UCSD-AML1 (cell line): ENCODE data around the gene CENATAC.
"Not testable (repeated sequence)": the region's sequence is repeated elsewhere in the genome, so short reads cannot be mapped to it uniquely, and the experiment has no call there.

Experiments
- DNase-seq: peaks from one replicate; lab custom pipeline; 2025; ENCODE audit not compliant: unreplicated experiment; lab: John Stamatoyannopoulos, UW

CENATAC gene

DNA sequence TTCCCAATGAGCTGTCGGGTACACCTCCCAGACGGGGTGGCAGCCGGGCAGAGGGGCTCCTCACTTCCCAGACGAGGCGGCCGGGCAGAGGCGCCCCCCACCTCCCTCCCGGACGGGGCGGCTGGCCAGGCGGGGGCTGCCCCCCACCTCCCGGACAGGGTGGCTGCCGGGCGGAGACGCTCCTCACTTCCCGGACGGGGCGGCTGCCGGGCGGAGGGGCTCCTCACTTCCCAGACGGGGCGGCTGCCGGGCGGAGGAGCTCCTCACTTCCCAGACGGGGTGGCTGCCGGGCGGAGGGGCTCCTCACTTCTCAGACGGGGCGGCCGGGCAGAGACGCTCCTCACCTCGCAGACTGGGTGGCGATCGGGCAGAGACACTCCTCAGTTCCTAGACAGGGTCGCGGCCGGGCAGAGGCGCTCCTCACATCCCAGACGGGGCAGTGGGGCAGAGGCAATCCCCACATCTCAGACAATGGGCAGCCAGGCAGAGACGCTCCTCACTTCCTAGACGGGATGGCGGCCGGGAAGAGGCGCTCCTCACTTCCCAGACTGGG is 6.4 kb upstream of the CENATAC start:
- DNase-seq: not testable (repeated sequence)

DNA sequence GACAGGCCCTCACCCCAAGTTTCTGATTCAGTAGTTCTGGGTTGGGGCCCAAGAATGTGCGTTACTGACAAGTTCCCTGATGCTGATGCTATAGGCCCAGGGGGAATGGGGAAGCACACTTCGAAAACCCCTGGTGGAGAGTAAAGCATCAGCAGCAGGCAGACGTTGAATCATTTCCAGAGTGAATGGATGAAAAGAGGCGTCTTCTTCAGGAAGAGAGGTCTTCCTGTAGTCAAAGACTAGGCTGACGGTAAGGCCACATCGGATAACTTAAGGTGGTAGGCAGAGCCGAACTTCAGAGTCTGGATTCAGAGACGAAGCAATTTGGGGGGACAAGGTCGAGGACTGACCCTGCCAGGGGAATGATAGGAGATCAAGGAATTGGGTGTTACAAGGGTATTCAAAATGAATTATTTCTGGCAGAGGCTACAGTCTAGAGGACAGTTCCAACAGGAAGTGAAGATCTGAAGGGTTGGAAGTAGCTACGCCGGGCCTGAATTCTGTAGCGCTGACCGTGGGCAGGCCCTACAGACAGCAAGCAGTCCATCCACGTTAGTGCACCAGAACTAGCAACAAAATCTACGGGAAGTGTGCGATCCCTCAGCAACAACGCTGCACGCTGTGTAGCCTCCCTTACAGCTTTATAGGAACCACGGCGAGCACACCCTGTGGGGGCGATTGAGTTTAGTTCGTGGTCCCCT is 862 bp upstream of the CENATAC start:
- peak; percentile 44 for DNase-seq

DNA sequence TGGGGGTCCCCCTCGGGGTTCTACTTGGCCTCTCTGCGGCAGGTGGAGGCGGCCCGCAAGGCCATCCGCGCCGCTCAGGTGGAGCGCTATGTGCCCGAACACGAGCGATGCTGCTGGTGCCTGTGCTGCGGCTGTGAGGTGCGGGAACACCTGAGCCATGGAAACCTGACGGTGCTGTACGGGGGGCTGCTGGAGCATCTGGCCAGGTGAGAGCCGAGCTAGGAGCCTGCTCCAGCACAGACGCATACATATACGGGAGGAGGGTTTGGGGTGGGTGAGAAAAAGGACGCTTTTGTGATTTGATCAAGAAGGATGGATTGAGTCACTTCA is 415 bp downstream of the CENATAC start:
- no peak for DNase-seq

DNA sequence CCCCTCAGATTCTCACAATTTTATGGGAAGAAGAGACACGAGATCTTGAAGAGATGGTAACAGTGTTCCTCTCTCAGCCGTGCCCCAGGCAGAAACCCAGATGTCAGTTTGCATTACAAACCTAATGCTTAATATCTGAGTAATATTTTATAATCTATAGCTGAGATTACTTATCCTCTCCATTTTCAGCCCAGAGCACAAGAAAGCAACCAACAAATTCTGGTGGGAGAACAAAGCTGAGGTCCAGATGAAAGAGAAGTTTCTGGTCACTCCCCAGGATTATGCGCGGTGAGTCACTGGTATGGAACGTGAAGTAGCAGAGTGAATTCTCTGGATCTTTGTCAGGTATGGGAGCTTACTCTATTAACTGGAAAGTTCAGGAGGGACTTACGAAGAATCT is 884 bp downstream of the CENATAC start:
- no peak for DNase-seq

DNA sequence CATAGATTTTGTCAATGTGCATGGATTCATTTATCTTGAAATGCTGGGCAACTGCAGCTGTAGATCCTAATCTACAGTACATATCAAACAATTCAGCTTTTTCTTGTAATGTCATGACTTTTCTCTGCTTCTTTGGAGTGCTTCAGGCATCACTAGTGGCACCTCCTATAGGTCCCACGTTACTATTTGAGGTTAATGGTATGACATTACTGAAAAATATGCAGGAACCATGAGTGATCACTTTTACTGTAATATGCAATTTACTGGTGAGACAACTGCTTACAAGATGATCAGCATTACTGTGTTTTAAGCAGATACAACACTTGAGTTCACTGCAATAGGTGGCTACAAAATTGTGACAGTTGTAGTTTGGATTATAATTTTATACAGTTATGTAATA is 3.0 kb downstream of the CENATAC start:
- no peak for DNase-seq

DNA sequence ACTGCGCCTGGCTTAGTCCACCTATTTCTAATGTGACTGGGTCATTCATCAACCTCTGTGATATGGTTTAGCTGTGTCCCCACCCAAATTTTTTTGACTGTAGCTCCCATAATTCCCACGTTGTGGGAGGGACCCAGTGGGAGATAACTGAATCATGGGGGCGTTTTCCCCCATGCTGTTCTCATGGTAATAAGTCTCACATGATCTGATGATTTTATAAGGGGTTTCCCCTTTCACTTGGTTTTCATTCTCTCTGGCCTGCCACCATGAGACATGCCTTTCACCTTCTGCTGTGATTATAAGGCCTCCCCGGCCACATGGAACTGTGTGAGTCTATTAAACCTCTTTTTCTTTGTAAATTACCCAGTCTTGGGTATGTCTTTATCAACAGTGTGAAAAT is 8.7 kb downstream of the CENATAC start:
- no peak for DNase-seq

DNA sequence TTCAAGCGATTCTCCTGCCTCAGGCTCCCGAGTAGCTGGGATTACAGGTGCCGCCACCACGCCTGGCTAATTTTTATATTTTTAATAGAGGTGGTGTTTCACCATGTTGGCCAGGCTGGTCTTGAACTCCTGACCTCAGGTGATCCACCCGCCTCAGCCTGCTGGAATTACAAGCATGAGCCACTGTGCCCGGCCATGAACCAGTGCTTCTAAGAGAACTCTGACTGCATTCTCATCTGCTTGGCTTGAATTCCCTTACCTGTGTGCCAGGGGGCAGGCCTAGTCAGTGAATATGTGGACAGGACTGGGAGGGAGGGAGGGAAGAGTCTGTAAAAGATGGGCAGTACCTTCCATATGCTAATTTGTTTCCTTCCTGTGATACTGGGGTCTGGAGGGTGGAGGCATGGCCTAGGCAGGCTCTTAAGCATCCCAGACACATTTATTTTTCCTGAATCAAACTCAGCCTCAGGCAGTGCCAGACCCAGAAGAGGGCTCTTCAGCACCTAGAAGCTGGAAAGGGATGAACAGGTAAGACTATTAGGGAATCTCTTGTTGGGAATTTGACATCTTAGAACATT is 13.6 kb downstream of the CENATAC start:
- no peak for DNase-seq

DNA sequence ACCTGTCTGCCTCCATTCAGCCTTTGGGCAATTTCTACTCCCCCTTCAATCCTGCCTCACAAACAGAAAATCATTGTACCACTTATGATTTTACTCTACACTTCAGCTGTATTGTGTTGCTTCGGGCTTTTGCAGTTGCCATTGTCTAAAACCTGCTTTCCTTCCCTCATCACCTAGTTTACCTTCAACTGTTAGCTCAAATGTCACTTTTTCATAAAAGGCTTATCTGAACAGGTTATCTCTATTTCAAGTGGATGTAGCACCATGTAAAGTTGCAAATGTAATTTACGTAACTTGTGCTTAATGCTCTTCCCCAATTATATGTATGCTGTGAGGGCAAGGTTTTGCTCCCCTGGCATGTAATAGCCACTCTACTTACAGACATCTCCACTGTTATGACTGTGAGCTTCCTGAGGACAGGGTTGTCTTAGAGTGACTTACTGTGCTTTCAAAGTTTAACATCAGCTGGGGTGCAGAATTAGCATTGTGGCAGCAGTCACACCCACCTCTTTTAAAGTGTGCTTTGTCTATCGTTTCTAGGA is 14.8 kb downstream of the CENATAC start:
- DNase-seq: no peak

DNA sequence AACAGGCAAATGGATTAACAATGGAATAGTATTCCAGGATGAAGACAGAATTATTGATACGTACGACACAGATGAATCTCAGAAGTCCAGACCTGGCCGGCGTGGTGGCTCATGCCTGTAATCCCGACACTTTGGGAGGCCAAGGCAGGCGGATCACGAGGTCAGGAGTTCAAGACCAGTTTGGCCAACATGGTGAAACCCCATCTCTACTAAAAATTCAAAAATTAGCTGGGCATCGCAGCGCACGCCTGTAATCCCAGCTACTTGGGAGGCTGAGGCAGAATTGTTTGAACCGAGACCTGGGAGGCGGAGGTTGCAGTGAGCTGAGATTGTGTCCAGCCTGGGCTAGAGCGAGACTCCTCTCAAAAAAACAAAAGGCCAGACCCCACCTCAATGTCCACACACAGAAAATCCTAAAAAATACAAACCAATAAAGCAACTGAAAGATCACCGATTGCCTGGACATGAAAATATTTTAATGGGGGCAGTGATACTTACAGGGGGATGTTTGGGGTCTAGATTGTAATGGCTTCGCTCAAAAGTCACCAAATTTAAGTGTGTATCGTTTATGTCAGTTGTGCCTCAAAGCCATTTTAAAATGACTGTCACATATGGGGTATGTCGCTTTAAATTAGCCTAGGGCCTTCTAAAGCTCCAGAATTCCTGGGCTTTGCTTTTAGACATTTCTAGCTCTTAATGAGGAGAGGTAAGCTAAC is 16.4 kb downstream of the CENATAC start:
- DNase-seq: no peak

DNA sequence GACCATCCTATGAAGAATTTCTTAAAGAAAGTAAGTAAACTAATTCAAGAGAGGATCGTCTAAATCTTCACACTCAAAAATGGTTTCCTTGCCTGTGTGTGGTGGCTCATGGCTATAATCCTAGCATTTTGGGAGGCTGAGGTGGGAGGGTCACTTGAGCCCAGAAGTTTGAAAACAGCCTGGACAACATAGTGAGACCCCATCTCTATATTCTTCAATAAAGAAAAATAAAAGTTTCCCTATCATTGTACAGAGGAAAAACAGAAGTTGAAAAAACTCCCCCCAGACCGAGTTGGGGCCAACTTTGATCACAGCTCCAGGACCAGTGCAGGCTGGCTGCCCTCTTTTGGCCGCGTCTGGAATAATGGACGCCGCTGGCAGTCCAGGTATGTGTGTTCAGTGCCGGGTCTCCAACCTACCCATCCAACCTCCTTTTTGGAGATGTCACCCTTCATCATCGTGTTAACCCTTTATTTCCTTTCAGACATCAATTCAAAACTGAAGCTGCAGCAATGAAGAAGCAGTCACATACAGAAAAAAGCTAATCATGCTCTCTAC is 17.2 kb downstream of the CENATAC start:
- DNase-seq: no peak

DNA sequence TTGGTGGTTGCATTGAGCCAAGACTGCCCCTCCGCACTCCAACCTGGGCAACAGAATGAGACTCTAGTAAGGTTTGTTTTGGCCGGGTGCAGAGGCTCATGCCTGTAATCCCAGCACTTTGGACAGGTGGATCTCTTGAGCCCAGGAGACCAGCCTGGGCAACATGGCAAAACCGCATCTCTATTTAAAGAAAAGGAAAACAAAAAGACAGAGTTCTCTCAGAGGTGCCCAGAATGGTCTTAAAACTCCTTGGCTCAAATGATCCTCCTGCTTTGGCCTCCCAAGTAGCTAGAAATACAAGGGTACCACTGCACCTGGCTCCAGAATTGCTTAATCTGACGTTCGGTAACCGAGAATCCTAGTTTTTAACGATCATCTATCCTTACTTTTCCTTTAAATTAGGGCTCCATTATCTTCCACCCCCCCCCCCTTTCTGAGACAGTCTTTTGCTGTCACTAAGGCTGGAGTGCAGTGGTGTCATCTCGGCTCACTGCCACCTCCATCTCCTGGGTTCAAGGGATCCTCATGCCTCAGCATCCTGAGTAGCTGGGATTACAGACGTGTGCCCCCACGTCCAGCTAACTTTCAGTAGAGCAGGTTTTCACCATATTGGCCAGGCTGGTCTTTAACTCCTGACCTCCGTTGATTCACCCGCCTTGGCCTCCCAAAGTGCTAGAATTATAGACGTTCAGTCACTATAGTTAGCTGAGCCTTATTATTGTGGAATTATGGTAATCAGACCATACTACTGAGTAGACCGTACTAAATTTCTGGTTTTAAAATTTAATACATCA is 18.5 kb downstream of the CENATAC start:
- no peak for DNase-seq

DNA sequence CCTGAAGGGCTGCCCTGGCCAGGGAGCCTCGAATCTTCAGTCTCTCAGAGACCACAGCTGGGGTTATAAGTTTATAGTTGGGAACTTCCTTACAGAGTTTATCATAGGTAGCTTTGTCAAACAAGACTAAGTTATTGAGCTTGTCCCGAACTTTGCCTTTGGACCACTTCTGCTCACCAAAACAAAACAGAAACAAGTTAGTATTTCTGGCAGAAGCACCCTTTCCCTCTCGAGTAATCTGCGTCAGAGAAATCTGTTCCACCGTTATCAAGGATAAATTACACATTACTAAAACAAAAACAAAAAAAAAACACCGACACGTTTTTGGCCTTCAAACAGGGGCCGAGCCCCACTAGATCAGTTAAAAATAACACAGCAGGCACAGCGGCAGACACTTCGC is 19.4 kb downstream of the CENATAC start:
- not testable (repeated sequence) for DNase-seq

DNA sequence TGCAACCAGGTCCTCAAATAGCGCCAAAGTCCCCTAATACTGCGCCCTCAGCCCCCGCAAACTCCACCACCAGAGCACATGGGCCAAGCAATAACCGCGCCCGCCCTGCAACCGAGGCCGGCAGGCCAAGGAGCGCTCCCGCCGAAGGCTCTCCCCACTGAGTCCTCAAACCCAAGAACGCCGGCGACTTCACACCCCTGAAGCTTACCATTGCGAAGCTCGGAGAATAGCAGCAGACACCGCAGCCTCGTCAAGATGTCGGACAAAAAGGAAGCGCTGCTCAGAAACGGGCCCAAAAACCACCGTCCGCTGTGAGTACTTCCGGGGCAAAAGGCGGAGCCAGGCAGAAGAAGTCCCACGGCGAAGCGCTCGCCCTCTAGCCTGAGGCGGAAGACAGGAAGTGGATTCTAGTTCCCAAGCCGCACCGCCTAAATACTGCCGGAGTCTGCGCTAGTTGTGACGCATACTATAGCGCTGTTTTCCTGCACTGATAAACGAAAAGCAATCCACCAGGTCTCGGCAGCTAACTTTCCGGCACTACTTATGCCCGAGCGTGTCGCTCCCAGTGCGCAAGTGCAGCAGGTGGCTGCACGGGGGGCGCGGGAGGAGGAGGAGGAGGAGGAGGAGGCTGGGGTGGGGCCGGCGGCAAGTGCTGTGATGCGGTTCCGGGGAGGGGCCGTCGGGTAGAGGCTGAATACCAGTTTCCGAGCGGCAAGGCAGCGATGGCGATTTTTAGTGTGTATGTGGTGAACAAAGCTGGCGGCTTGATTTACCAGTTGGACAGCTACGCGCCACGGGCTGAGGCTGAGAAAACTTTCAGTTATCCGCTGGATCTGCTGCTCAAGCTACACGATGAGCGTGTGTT is 20.4 kb downstream of the CENATAC start, which contains the start of the genes RPS25 and TRAPPC4:
TSS of gene RPS25 (minus strand) at position 270 of the 865 bp plus-strand sequence. CDS start at position 211, 59 bp downstream.
TSS of gene TRAPPC4 (plus strand) at position 693 of the 865 bp plus-strand sequence. CDS start at position 723, 30 bp downstream.
- peak; percentile 96 for DNase-seq

DNA sequence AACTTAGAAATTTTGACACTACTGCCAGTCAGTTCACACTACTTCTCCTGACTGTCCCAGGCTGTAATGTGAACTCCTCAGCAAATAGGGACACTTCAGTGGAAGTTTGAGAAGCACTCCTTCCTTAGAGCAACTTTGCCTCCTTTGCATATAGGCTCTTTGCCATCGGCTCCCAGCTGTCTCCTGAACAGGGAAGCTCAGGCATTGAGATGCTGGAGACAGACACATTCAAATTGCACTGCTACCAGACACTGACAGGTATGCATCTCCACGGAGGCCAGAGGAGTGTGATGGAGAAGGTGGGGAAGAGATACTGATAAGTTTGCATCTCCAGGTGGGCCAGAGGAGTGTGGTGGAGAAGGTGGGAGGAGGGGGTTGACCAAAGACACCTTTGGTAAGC is 22.1 kb downstream of the CENATAC start:
- no peak for DNase-seq

DNA sequence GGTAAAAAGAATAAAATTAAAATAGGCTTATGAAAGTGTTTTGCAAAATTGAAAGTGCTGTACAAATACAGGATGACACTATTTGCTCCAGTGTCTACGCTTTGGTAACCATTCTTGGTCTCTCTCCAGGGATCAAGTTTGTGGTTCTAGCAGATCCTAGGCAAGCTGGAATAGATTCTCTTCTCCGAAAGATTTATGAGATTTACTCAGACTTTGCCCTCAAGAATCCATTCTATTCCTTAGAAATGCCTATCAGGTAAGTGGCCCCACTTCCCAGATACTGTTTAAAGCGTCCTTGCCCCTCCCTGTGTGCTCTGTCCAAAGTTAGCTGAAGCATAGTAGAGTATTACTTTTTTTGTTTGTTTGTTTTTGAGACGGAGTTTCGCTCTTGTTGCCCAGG is 23.7 kb downstream of the CENATAC start:
- no peak for DNase-seq

DNA sequence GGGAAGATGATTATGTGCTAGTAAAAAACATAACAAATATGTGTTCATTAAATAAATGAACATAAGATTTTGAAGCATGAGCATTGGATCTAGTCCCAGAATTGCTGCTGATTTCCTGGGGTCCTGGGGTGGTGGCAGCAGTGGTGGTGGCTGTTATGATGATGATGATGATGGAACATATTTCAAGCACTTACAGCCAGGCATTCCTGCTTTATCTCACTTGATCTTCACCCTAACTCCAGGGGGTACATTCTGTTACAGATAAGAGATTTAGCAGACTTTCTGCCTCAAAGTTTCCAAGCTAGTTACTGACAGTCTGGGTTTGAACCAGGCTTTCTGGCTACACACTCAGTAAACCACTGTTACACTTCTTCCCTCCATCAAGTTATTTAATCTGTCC is 25.8 kb downstream of the CENATAC start:
- DNase-seq: no peak

DNA sequence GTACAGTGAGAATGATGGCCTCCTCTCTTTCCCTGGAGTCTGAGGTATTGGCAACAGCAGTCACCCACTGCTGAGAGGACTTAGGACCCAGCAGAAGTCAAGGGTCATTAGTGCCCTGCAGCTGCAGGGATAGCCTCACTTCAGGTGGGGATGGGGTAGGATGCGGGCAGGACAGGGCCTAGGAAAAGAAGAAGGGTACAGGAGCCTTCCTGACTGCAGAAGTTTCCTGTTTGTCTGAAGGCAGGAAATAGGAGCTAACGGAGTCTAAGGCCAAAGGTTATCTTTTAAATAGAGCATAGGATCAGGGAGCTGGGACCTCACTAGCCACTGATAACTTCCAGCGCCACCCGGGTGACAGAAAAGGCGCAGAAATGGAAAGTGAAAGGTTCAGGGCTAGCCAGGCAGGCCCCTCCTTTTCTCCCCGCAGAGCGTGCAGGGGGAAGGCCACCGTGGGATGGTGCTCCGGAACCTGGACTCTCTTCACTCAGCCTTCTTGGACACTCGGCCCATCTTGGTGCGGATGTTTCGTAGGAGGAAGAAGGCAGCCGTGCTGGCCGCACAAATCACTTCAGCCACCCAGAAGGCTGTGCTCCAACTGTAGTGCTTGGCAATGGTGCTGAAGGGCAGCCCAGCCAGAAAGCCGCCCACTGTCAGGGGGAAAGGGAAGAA is 26.6 kb downstream of the CENATAC start:
- DNase-seq: no peak

DNA sequence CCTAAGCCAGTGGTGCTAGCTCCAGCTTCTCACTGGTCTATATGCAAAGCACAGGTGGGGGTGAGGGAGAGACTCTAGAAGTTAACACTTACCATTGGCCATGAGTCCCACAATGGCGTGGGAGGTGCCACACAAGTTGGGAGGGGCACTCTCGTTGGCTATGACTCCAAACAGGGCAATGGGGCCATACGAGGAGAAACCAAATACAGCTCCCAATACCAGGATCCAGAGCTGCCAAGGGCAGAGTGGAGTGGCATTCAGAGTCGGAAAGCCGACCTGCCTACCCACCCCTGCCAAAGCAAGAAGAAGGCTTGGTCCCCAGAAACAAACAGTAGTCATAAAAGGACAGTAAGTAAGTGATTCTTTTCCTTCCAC is 27.1 kb downstream of the CENATAC start:
- no peak for DNase-seq

DNA sequence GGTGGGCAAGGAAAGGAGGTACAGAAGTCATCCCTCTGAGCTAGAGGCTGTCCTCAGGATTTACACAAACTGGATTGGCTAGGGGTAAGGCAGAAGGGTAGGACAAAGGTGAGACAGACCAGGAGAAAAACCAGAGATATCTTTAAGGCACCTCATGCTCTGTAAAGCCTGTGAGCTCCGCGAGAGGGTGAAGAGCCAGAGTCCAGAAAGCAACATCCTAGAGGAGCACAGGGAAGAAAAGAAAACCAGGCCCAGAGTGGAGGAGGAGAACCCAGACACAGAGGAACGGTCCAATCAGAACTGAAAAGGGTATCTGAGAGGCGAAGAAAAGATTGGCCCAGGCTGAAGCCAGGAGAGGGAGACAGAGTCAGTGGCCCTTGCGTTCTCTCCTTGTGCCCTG is 27.6 kb downstream of the CENATAC start:
- no peak for DNase-seq
